Body of pancreas (tissue), 4 donors: ENCODE results near the gene NEU3.
"Not testable (repeated sequence)": the region's sequence is repeated elsewhere in the genome, so short reads cannot be mapped to it uniquely, and the experiment has no call there.

ENCODE experiments used
- CTCF ChIP-seq, 7 experiments: fragments of 450-650 bp in 4 of 7; fragments of 200-600 bp in 3 of 7; sonication (generic) in 3 of 7; IDR thresholded peaks; one replicate each; pipeline ENCODE4 v1.5.1; 2016 to 2019; ENCODE audit warnings: antibody characterized with exemption in 7 of 7
- POLR2A ChIP-seq, 3 donors: fragments of 450-650 bp; IDR thresholded peaks; one replicate each; pipeline ENCODE4 v1.6.1; 2016; ENCODE audit warnings: antibody characterized with exemption in 3 of 3, mild to moderate bottlenecking in 2 of 3

GRCh38 chr11:75041821-75042220 lies 53.1 kb downstream of the NEU3 start:
- TF ChIP-seq POLR2A, CTCF (IDR thresholded peaks at IDR 0.05): not testable (repeated sequence)
